ENCODE data around the gene GDPD4. TPM values are rescaled to one million over a fixed set of nuclear protein-coding genes. Genes with fewer than 3 reads are reported as not detected.

GDPD4 gene
- total RNA-seq, 1 experiment from 2014 or later: not detected

GRCh38 chr11:77211040-77211451, 90.4 kb downstream of the GDPD4 start:
- DNase-seq (ENCODE audit: low read depth, low spot score) (no peak), ATAC-seq (no peak)
- intact Hi-C loops (cut with micrococcal nuclease; ENCODE audit: unreplicated experiment): no loop called here
- in situ Hi-C loops (cut with HindIII; ENCODE audit: low pct_unique_long_range_greater_than_20kb, low sequenced_read_pairs): no loop called here
- Histone ChIP-seq H3K27me3 (ENCODE audit: control insufficient read depth, insufficient read depth, low read length) (no peaks in the 10 kb centered on the region), H3K4me1 (ENCODE audit: control insufficient read depth, insufficient read depth, low read length) (no peaks in the 10 kb centered on the region), H3K27ac (ENCODE audit: low read length) (no peak overlapping the region), H3K36me3 (ENCODE audit: control insufficient read depth, insufficient read depth, low read length) (no peaks in the 10 kb centered on the region), H3K4me3 (ENCODE audit: low read depth in 2 of 2, low read length in 2 of 2) (no peak overlapping the region), H3K9me3 (ENCODE audit: control insufficient read depth, insufficient read depth, low read depth, low read length) (no peaks in the 10 kb centered on the region)
- ChIA-PET POLR2A (no interaction called here), CTCF (interaction anchor here (1.2 kb wide), 1 partner anchor 16 kb away, joined by 3 read pairs; no protein-coding TSS in a partner anchor)
- no peak for TF ChIP-seq TCF7L2 (IDR thresholded peaks at IDR 0.05; ENCODE audit: low read depth, low read length)
- no peak for TF ChIP-seq SIN3A (IDR thresholded peaks at IDR 0.05; ENCODE audit: borderline replicate concordance, insufficient read depth, low read depth, low read length)
- TF ChIP-seq REST (IDR thresholded peaks at IDR 0.05; ENCODE audit: insufficient read depth in 1 of 2, low read depth in 2 of 2, low read length in 1 of 2): no peak
- no peak for TF ChIP-seq CTCF (IDR thresholded peaks at IDR 0.05)
- no peak for TF ChIP-seq POLR2AphosphoS5 (IDR thresholded peaks at IDR 0.05; ENCODE audit: low read depth, low read length)
- no TSS peak for BruUV-seq (replicated peaks)

- BruUV-seq (replicated peaks): no TSS peak
- ChIA-PET CTCF (no interaction called here), POLR2A (interaction anchor here (1.1 kb wide), 1 partner anchor 41 kb away, joined by 3 read pairs; no protein-coding TSS in a partner anchor)
- in situ Hi-C loops (cut with HindIII; ENCODE audit: low pct_unique_long_range_greater_than_20kb, low sequenced_read_pairs): no loop called here
- H3K4me3 ChIP-seq (ENCODE audit: low read depth in 2 of 2, low read length in 2 of 2): no peak overlapping the region
- no peaks in the 10 kb centered on the region for H3K4me1 ChIP-seq (ENCODE audit: control insufficient read depth, insufficient read depth, low read length)
- TF ChIP-seq POLR2AphosphoS5 (IDR thresholded peaks at IDR 0.05; ENCODE audit: low read depth, low read length): no peak
- no peak for TF ChIP-seq CTCF (IDR thresholded peaks at IDR 0.05)
- TF ChIP-seq REST (IDR thresholded peaks at IDR 0.05; ENCODE audit: insufficient read depth in 1 of 2, low read depth in 2 of 2, low read length in 1 of 2): no peak
- TF ChIP-seq TCF7L2 (IDR thresholded peaks at IDR 0.05; ENCODE audit: low read depth, low read length): no peak
- no peak for TF ChIP-seq SIN3A (IDR thresholded peaks at IDR 0.05; ENCODE audit: borderline replicate concordance, insufficient read depth, low read depth, low read length)
- no peak for ATAC-seq
- H3K27me3 ChIP-seq (ENCODE audit: control insufficient read depth, insufficient read depth, low read length): no peaks in the 10 kb centered on the region
- no peak overlapping the region for H3K27ac ChIP-seq (ENCODE audit: low read length)
- no peaks in the 10 kb centered on the region for H3K36me3 ChIP-seq (ENCODE audit: control insufficient read depth, insufficient read depth, low read length)
- DNase-seq (ENCODE audit: low read depth, low spot score): no peak
- intact Hi-C loops (cut with micrococcal nuclease; ENCODE audit: unreplicated experiment): no loop called here
- no peaks in the 10 kb centered on the region for H3K9me3 ChIP-seq (ENCODE audit: control insufficient read depth, insufficient read depth, low read depth, low read length)
These were observed 91.8 kb downstream of the GDPD4 start for GRCh38 chr11:77209663-77210062.
